ENCODE data around the gene PBRM1. TPM values are rescaled to one million over a fixed set of nuclear protein-coding genes. Genes with fewer than 3 reads are reported as not detected.

PBRM1 gene
- total RNA-seq, 1 donor from 2014 or later = 62.1 TPM

- intact Hi-C loops (cut with micrococcal nuclease) = no loop called here
- POLR2A ChIA-PET = interaction anchor here (1.4 to 1.6 kb wide), 2 partner anchors 9 kb away, joined by 3 to 5 read pairs; partner anchors contain the start of genes GLT8D1 and SPCS1
Measured at GRCh38 chr3:52695798-52696671, 10.3 kb upstream of the PBRM1 start.

DNA sequence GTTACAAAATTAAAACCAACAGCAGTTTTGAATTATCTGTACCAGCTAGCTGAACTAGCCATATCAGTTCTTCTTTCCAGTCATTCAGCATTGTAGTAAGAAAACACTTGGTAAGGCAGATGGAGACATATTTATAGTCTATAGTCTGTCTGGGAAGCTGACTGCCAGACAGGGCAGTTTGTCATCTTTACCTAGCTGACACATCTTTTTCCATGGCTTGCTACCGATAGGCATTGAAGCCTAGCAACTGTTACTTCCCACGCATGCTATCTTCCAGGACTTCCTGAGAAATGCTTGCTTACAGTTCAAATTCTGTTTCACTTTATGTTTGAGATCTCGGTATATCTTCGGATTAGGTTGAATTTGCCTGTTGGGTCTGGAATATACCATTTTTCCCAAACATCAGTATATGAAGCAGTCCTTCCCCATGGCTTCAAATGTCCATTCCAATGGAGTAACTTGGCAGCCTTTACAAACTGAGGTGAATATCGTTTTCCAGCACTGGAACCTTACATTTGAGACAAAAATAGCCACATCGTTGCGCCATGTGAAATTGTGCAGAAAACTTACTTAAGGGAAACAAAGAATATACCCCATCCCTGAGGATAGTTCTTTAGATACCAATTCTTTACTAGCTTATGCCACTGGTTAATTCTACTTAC lies 8.9 kb upstream of the PBRM1 start:
- Mint-ChIP-seq H3K4me1 (peaks cover 11% of the 10 kb centered on the region), H3K36me3 (ENCODE audit: low read depth) (peaks cover 87% of the 10 kb centered on the region), H3K27ac (no peak overlapping the region), H3K4me3 (no peak overlapping the region), H3K9me3 (no peaks in the 10 kb centered on the region), H3K27me3 (no peaks in the 10 kb centered on the region)
- POLR2A ChIA-PET = no interaction called here
- ATAC-seq (ENCODE audit: low read depth) = no peak
- TF ChIP-seq, protein P1, sequence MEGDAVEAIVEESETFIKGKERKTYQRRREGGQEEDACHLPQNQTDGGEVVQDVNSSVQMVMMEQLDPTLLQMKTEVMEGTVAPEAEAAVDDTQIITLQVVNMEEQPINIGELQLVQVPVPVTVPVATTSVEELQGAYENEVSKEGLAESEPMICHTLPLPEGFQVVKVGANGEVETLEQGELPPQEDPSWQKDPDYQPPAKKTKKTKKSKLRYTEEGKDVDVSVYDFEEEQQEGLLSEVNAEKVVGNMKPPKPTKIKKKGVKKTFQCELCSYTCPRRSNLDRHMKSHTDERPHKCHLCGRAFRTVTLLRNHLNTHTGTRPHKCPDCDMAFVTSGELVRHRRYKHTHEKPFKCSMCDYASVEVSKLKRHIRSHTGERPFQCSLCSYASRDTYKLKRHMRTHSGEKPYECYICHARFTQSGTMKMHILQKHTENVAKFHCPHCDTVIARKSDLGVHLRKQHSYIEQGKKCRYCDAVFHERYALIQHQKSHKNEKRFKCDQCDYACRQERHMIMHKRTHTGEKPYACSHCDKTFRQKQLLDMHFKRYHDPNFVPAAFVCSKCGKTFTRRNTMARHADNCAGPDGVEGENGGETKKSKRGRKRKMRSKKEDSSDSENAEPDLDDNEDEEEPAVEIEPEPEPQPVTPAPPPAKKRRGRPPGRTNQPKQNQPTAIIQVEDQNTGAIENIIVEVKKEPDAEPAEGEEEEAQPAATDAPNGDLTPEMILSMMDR (IDR thresholded peaks at IDR 0.05) = no peak
- intact Hi-C loops (cut with micrococcal nuclease) = loop anchor here (1.0 kb wide), 1 partner anchor 8 kb away; the partner anchor contains the start of gene GNL3
- CTCF ChIA-PET = no interaction called here
- no peak for DNase-seq

More at GRCh38 chr3:52695798-52696671, 10.3 kb upstream of the PBRM1 start:
- CTCF ChIA-PET = no interaction called here
- peaks cover 76% of the 10 kb centered on the region for H3K36me3 Mint-ChIP-seq (ENCODE audit: low read depth)
- no peak overlapping the region for H3K4me3 Mint-ChIP-seq
- peaks cover 11% of the 10 kb centered on the region for H3K4me1 Mint-ChIP-seq
- DNase-seq = no peak
- H3K27me3 Mint-ChIP-seq = no peaks in the 10 kb centered on the region
- no peak overlapping the region for H3K27ac Mint-ChIP-seq
- TF ChIP-seq, protein P1 (IDR thresholded peaks at IDR 0.05) = no peak
- no peaks in the 10 kb centered on the region for H3K9me3 Mint-ChIP-seq
- ATAC-seq (ENCODE audit: low read depth) = no peak

- peaks cover 98% of the 10 kb centered on the region for H3K36me3 Mint-ChIP-seq (ENCODE audit: low read depth)
- CTCF ChIA-PET = no interaction called here
- H3K4me3 Mint-ChIP-seq = no peak overlapping the region
- TF ChIP-seq, protein P1 (IDR thresholded peaks at IDR 0.05) = no peak
- ATAC-seq (ENCODE audit: low read depth) = no peak
- no peak overlapping the region for H3K27ac Mint-ChIP-seq
- no peak for DNase-seq
- H3K9me3 Mint-ChIP-seq = no peaks in the 10 kb centered on the region
- intact Hi-C loops (cut with micrococcal nuclease) = no loop called here
- H3K4me1 Mint-ChIP-seq = peaks cover 19% of the 10 kb centered on the region
- H3K27me3 Mint-ChIP-seq = no peaks in the 10 kb centered on the region
- POLR2A ChIA-PET = interaction anchor here (2.3 kb wide), 1 partner anchor 13 kb away, joined by 12 read pairs; the partner anchor contains the start of genes GLT8D1 and SPCS1
Measured at GRCh38 chr3:52693071-52693470, 7.4 kb upstream of the PBRM1 start.

GRCh38 chr3:52690560-52690959 lies 4.8 kb upstream of the PBRM1 start:
- H3K9me3 Mint-ChIP-seq = no peaks in the 10 kb centered on the region
- H3K27ac Mint-ChIP-seq = no peak overlapping the region
- peaks cover 25% of the 10 kb centered on the region for H3K4me1 Mint-ChIP-seq
- ChIA-PET POLR2A (interaction anchor here (1.0 kb wide), 1 partner anchor 17 kb away, joined by 6 read pairs; no protein-coding TSS in a partner anchor), CTCF (no interaction called here)
- ATAC-seq (ENCODE audit: low read depth) (no peak), DNase-seq (no peak)
- no peak overlapping the region for H3K4me3 Mint-ChIP-seq
- H3K27me3 Mint-ChIP-seq = no peaks in the 10 kb centered on the region
- TF ChIP-seq, protein P1 (IDR thresholded peaks at IDR 0.05) = no peak
- H3K36me3 Mint-ChIP-seq (ENCODE audit: low read depth) = peaks cover 96% of the 10 kb centered on the region
- intact Hi-C loops (cut with micrococcal nuclease) = no loop called here

GRCh38 chr3:52689151-52689550 lies 3.4 kb upstream of the PBRM1 start:
- H3K4me1 Mint-ChIP-seq = peaks cover 37% of the 10 kb centered on the region
- CTCF ChIA-PET = interaction anchor here (0.5 kb wide), 1 partner anchor 277 kb away, joined by 3 read pairs; no protein-coding TSS in a partner anchor

More at GRCh38 chr3:52689151-52689550, 3.4 kb upstream of the PBRM1 start:
- Mint-ChIP-seq H3K27me3 (no peaks in the 10 kb centered on the region), H3K4me3 (no peak overlapping the region), H3K27ac (no peak overlapping the region), H3K36me3 (ENCODE audit: low read depth) (peaks cover 84% of the 10 kb centered on the region), H3K9me3 (no peaks in the 10 kb centered on the region)
- TF ChIP-seq, protein P1 (IDR thresholded peaks at IDR 0.05) = no peak
- POLR2A ChIA-PET = no interaction called here
- DNase-seq (no peak), ATAC-seq (ENCODE audit: low read depth) (no peak)
- intact Hi-C loops (cut with micrococcal nuclease) = loop anchor here (5.0 kb wide), 3 partner anchors 402 to 1187 kb away; partner anchors contain the start of genes DCAF1, GLYCTK and RPL29

Measured in activated B cell treated with CpG ODN at 0.5 μM for 24 hours (primary cell).